Testis (tissue), 2 donors: ENCODE measurements around the gene SYNDIG1.

ENCODE experiments used
- CTCF ChIP-seq, 3 experiments: fragments of 450-650 bp in 2 of 3; fragments of 200-600 bp in 1 of 3; sonication (generic) in 1 of 3; IDR thresholded peaks; one replicate each; pipeline ENCODE4 v1.5.1; 2016 to 2019; ENCODE audit warnings: antibody characterized with exemption in 3 of 3, mild to moderate bottlenecking in 2 of 3, moderate library complexity in 1 of 3
- POLR2A ChIP-seq: fragments of 450-650 bp; IDR thresholded peaks from one replicate; pipeline ENCODE4 v1.6.1; 2017; ENCODE audit warnings: antibody characterized with exemption, mild to moderate bottlenecking, moderate library complexity

GRCh38 chr20:24572140-24572539, 102.7 kb downstream of the SYNDIG1 start:
- TF ChIP-seq POLR2A, result no peak
- no peak for TF ChIP-seq CTCF (IDR thresholded peaks at IDR 0.05)
